Glomerular visceral epithelial cell (primary cell): ENCODE results near the gene ATG3.
"Not testable (repeated sequence)": the region's sequence is repeated elsewhere in the genome, so short reads cannot be mapped to it uniquely, and the experiment has no call there.

ENCODE experiments used
- DNase-seq: peaks from one replicate; pipeline ENCODE4 v3.0.0-alpha.2; 2016; ENCODE audit errors: extremely low spot score

The ATG3 gene

GRCh38 chr3:112561734-112562529 lies at the start of gene ATG3, which contains the start of gene SLC35A5:
Gene ATG3, minus strand, starts transcription at chr3:112561962. Its CDS starts 434 bp downstream, at chr3:112561528.
Gene SLC35A5, plus strand, starts transcription at chr3:112562045. Its CDS starts 1,359 bp downstream, at chr3:112563404.
- peak; percentile 97 for DNase-seq

GRCh38 chr3:112610121-112610520 lies 48.4 kb upstream of the ATG3 start:
- peak; percentile 33 for DNase-seq

GRCh38 chr3:112607863-112608262 lies 46.1 kb upstream of the ATG3 start:
- DNase-seq: no peak

- no peak for DNase-seq
These were observed 44.3 kb upstream of the ATG3 start for GRCh38 chr3:112606098-112606497.

GRCh38 chr3:112605285-112605684 lies 43.5 kb upstream of the ATG3 start:
- peak; percentile 60 for DNase-seq

GRCh38 chr3:112604536-112604935 lies 42.8 kb upstream of the ATG3 start:
- DNase-seq: peak; percentile 59

GRCh38 chr3:112602217-112602838 lies 40.6 kb upstream of the ATG3 start:
- DNase-seq: no peak

- no peak for DNase-seq
These were observed 37.0 kb upstream of the ATG3 start for GRCh38 chr3:112598731-112599130.

- no peak for DNase-seq
These were observed 36.2 kb upstream of the ATG3 start for GRCh38 chr3:112597945-112598344.

GRCh38 chr3:112594856-112595255 lies 33.1 kb upstream of the ATG3 start:
- no peak for DNase-seq

GRCh38 chr3:112593258-112593657 lies 31.5 kb upstream of the ATG3 start:
- no peak for DNase-seq

- DNase-seq: no peak
These were observed 25.6 kb upstream of the ATG3 start for GRCh38 chr3:112587336-112587735.

- DNase-seq: no peak
These were observed 24.0 kb upstream of the ATG3 start for GRCh38 chr3:112585782-112586181.

GRCh38 chr3:112583105-112583504 lies 21.3 kb upstream of the ATG3 start:
- no peak for DNase-seq

- DNase-seq: peak; percentile 58
These were observed 20.6 kb upstream of the ATG3 start for GRCh38 chr3:112582244-112582874.

- DNase-seq: no peak
These were observed 17.9 kb upstream of the ATG3 start for GRCh38 chr3:112579697-112580096.

- DNase-seq: no peak
These were observed 17.5 kb upstream of the ATG3 start for GRCh38 chr3:112579232-112579631.

- no peak for DNase-seq
These were observed 10.9 kb upstream of the ATG3 start for GRCh38 chr3:112572701-112573100.

GRCh38 chr3:112569265-112569664 lies 7.5 kb upstream of the ATG3 start:
- DNase-seq: no peak

- peak; percentile 33 for DNase-seq
These were observed 6.9 kb upstream of the ATG3 start for GRCh38 chr3:112568642-112569041.

GRCh38 chr3:112564940-112565305 lies 3.2 kb upstream of the ATG3 start:
- no peak for DNase-seq

- not testable (repeated sequence) for DNase-seq
These were observed 2.6 kb upstream of the ATG3 start for GRCh38 chr3:112564247-112564939.

GRCh38 chr3:112561484-112561733 lies 353 bp downstream of the ATG3 start:
- DNase-seq: no peak
